ENCODE data around the gene PRKD3.

DNA sequence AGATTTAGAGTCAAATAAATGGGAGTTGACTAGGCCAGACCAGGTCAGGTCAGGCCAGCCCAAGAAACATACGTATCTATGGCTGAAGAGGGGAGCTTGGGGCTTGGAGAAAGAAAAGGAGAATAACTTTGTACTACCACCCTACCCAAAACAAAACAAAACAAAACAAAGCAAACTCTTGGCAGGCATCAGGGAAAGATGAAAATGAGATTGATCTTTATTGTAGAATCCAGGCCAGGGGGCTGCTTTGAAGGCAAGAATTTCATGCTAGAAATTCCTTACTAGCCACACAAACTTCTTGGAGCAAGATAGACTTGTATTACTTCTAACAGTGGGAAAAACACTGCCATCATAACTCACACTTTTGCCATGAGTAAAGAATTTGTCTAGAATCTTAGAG, 46.0 kb upstream of the PRKD3 start:
- TF ChIP-seq, protein P1, sequence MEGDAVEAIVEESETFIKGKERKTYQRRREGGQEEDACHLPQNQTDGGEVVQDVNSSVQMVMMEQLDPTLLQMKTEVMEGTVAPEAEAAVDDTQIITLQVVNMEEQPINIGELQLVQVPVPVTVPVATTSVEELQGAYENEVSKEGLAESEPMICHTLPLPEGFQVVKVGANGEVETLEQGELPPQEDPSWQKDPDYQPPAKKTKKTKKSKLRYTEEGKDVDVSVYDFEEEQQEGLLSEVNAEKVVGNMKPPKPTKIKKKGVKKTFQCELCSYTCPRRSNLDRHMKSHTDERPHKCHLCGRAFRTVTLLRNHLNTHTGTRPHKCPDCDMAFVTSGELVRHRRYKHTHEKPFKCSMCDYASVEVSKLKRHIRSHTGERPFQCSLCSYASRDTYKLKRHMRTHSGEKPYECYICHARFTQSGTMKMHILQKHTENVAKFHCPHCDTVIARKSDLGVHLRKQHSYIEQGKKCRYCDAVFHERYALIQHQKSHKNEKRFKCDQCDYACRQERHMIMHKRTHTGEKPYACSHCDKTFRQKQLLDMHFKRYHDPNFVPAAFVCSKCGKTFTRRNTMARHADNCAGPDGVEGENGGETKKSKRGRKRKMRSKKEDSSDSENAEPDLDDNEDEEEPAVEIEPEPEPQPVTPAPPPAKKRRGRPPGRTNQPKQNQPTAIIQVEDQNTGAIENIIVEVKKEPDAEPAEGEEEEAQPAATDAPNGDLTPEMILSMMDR (conservative IDR thresholded peaks at IDR 0.05 in 1 of 2, IDR thresholded peaks at IDR 0.05 in 1 of 2; ENCODE audit: low read depth in 1 of 2, low read length in 2 of 2), result no peak
- no peak for TF ChIP-seq EZH2 (IDR thresholded peaks at IDR 0.05; ENCODE audit: low read length, missing control alignments)

Data from fibroblast of lung (primary cell).